Right atrium auricular region (tissue), 2 donors: ENCODE data around the gene IBA57. TPM values are rescaled to one million over a fixed set of nuclear protein-coding genes. Genes with fewer than 3 reads are reported as not detected.

Experiments
- DNase-seq: peaks from one replicate; pipeline ENCODE4 v3.0.0-alpha.2; 2019; ENCODE audit warnings: low spot score
- H3K27ac ChIP-seq, 2 donors: fragments of 200-600 bp; sonication (generic); 1 replicate in 1 of 2; 2 replicates in 1 of 2; pipeline ENCODE4 v1.5.1; 2016 to 2019
- H3K27me3 ChIP-seq, 2 donors: fragments of 200-600 bp; sonication (generic); one replicate each; pipeline versions ENCODE4 v1.5.1 to v1.6.0; 2017 to 2019
- H3K36me3 ChIP-seq: fragments of 200-600 bp; sonication (generic); one replicate; pipeline ENCODE4 v1.5.1; 2016
- H3K4me1 ChIP-seq, 2 donors: fragments of 200-600 bp; sonication (generic); one replicate each; pipeline versions ENCODE4 v1.5.1 to v1.6.0; 2017 to 2019
- H3K4me3 ChIP-seq, 2 donors: fragments of 200-600 bp; sonication (generic); 1 replicate in 1 of 2; 2 replicates in 1 of 2; pipeline ENCODE4 v1.5.1; 2017 to 2019; ENCODE audit warnings: mild to moderate bottlenecking in 1 of 2, moderate library complexity in 1 of 2
- H3K9me3 ChIP-seq, 2 donors: fragments of 200-600 bp; sonication (generic); one replicate each; pipeline ENCODE4 v1.5.1; 2019
- total RNA-seq, 2 donors: library from RNA; depleted of rRNA; stranded (reverse); fragments of >200 nt; gene quantifications; one replicate each; pipeline ENCODE4 v1.1.0, GENCODE V29; 2016
- TF ChIP-seq, protein P1 (sequence below), 2 donors: fragments of 200-600 bp; sonication (generic); IDR thresholded peaks; one replicate each; pipeline ENCODE4 v1.5.1; 2019; ENCODE audit warnings: antibody characterized with exemption in 2 of 2

Gene IBA57
- total RNA-seq, 2 donors from 2014 or later: 6.7 to 7.1 TPM

DNA sequence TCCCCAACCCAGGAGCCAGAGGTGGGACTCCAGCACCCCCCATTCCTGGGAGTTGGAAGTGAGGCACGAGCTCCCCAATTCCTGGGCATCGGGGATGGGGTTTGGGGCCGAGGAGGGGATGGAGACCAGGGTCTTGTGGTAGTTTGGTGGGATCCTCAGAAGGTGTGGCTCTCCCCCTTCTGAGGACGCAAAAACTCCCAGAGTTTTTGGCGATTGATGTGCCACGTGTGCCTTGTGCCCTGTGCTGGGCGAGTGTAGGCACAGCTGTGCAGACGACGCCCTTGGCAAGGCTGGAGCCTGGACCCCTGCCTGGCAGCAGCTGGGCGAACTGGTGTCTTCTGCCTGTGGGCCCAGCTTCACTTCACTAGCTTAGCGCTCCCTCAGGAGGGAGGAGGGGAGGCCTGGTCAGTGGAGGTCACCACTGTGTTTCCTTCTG lies 22.9 kb upstream of the IBA57 start:
- Histone ChIP-seq H3K4me1 (peaks cover 0 to 58% of the 10 kb centered on the region in 2 donors), H3K9me3 (no peaks in the 10 kb centered on the region), H3K4me3 (no peak overlapping the region), H3K27me3 (no peaks in the 10 kb centered on the region), H3K36me3 (peaks cover 23% of the 10 kb centered on the region), H3K27ac (peak overlapping the region in 1 of 2 donors; percentile 96)
- no peak for DNase-seq
- TF ChIP-seq, protein P1, sequence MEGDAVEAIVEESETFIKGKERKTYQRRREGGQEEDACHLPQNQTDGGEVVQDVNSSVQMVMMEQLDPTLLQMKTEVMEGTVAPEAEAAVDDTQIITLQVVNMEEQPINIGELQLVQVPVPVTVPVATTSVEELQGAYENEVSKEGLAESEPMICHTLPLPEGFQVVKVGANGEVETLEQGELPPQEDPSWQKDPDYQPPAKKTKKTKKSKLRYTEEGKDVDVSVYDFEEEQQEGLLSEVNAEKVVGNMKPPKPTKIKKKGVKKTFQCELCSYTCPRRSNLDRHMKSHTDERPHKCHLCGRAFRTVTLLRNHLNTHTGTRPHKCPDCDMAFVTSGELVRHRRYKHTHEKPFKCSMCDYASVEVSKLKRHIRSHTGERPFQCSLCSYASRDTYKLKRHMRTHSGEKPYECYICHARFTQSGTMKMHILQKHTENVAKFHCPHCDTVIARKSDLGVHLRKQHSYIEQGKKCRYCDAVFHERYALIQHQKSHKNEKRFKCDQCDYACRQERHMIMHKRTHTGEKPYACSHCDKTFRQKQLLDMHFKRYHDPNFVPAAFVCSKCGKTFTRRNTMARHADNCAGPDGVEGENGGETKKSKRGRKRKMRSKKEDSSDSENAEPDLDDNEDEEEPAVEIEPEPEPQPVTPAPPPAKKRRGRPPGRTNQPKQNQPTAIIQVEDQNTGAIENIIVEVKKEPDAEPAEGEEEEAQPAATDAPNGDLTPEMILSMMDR (IDR thresholded peaks at IDR 0.05): no peak

DNA sequence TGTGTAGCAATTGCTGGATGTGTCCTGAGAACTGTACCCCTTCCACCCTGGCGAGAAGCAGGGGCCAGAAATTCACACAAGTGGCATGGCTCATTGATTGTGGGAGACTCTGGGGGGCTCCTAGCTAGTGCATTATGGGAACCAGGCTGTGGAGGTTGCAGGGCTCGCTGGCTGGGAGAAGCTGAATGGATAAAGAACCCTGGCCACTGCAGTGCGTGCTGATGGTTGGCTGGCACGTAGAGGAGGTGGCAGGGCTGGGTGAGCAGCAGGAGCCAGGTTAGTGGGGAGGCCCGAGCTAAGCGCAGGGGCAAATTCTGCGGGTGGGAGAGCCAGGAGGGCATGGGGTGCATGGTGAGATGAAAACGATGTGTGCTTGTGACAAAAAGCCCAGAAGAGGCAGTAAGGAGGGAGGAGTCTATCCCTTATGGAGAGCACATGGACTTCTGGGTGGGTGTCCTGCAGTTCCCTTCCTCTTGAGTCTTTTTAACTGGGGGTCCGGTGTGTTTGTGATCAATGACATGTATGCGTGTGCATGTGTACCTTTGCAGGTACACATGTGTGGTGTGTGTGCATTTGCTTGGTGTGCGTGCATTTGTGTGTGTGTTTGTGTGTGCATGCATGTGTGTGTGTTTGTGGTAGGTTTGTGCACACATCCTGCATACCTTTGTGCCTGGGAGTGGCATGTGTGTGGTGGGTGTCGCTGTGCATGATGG lies 22.0 kb upstream of the IBA57 start:
- H3K4me1 ChIP-seq: peaks cover 0 to 66% of the 10 kb centered on the region in 2 donors
- TF ChIP-seq, protein P1 (IDR thresholded peaks at IDR 0.05): no peak
- no peak for DNase-seq
- peaks cover 29% of the 10 kb centered on the region for H3K36me3 ChIP-seq
- no peak overlapping the region for H3K4me3 ChIP-seq
- H3K27ac ChIP-seq: no peak overlapping the region
- H3K27me3 ChIP-seq: no peaks in the 10 kb centered on the region
- H3K9me3 ChIP-seq: no peaks in the 10 kb centered on the region

DNA sequence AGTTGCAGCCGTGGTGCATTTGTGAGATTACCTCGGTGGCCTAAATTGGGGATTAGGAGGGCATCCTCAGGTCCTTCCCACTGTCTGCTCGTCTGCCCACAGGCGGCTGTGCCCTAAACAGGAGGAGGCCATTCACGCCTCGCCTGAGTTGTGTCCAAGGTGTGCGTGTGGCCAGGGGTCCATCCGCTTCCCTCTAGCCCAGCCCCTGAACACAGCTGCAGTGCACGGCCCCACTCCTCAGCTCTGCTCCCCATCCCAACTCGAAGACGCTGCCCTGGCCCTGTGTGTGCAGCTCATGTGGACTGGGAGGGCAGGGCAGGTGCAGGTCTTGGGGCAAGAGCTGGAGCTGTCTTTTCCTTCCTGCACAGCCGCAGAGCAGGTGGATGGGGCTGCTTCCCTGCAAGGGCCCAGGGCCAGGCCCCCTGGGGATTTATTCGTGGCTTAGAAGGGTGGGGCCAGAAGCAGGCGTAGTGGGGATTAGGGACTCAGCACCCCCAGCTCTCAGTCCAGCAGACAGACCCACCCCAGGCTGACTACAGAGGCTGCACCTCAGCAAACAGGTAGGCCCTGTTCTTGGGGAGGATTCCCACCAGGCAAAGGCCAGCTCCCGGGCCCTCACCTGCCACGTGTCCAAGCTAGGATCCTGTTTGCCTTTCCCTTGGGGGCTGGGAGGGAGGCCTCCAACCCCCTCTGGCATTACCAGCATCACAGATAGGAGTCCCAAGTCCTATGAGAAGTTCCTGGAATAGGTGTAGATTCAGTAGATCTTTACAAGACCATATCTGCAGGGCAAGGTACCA lies 21.2 kb upstream of the IBA57 start:
- TF ChIP-seq, protein P1 (IDR thresholded peaks at IDR 0.05): no peak
- Histone ChIP-seq H3K9me3 (no peaks in the 10 kb centered on the region), H3K36me3 (peaks cover 29% of the 10 kb centered on the region), H3K4me1 (peaks cover 0 to 74% of the 10 kb centered on the region in 2 donors), H3K4me3 (no peak overlapping the region), H3K27ac (no peak overlapping the region), H3K27me3 (no peaks in the 10 kb centered on the region)
- no peak for DNase-seq

DNA sequence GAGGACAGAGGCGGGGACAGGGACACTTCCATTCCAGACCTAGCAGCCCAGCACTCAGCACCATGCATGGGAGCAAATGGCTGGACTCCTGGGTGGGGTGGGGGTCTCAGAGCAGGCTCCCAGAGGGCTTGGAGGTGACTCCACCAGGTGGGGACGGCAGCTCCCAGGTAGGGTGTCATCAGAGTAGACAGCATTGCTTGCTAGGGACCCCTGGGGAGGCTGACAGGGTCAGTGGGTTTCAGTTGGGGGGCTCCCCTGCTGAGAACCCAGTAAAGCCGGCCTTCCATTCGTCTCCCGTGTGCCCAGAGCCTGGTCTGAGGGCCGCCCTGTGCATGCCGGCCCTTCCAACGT lies 20.6 kb upstream of the IBA57 start:
- no peak overlapping the region for H3K4me3 ChIP-seq
- H3K27ac ChIP-seq: no peak overlapping the region
- peaks cover 0 to 79% of the 10 kb centered on the region in 2 donors for H3K4me1 ChIP-seq
- peaks cover 29% of the 10 kb centered on the region for H3K36me3 ChIP-seq
- TF ChIP-seq, protein P1 (IDR thresholded peaks at IDR 0.05): no peak
- H3K27me3 ChIP-seq: no peaks in the 10 kb centered on the region
- DNase-seq: no peak
- H3K9me3 ChIP-seq: no peaks in the 10 kb centered on the region

DNA sequence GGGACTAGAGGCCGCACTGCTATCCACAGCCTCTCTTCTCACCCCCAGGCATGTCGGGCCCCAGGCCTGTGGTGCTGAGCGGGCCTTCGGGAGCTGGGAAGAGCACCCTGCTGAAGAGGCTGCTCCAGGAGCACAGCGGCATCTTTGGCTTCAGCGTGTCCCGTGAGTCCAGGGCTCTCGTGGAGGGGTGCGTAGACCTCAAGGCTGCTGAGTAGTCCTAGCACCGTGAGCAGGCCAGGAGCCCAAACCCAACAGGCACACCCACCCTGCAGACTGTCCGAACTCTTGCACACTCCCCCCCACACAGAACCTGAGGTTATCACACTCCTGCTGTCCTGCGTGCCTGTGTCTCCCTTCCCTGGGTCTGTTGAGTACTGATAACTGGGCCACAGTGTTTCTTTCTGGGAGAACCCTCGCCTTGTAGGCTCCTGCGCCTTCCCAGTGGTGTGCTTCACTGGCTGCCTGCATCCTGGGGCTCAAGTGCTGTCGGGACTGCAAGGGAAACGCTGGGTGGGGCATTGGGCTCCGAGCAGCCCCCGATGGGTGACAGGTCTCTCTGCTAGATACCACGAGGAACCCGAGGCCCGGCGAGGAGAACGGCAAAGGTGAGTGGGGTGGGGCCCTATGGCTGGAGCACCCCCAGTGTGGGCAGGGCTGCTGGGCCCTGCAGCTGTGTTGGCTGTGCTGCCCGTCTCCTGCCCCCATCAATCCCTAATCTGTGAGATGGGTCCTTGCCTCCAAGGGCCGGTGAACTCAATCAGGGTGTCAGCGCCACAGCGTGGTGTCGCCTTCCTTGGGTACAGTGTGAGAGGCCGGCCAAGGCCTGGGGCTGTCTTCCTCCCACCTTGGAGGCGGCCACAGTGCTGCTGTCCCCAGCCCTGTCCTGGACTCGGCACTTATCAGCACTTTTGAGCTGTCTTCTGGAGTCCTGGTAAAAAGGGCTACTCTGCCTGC lies 19.9 kb upstream of the IBA57 start:
- TF ChIP-seq, protein P1 (IDR thresholded peaks at IDR 0.05): no peak
- no peaks in the 10 kb centered on the region for H3K27me3 ChIP-seq
- peaks cover 29% of the 10 kb centered on the region for H3K36me3 ChIP-seq
- H3K4me1 ChIP-seq: peaks cover 1 to 85% of the 10 kb centered on the region in 2 donors
- no peak overlapping the region for H3K27ac ChIP-seq
- no peak for DNase-seq
- no peak overlapping the region for H3K4me3 ChIP-seq
- H3K9me3 ChIP-seq: no peaks in the 10 kb centered on the region
